Measurements from ENCODE around the gene PIGU.
"Not testable (repeated sequence)": the region's sequence is repeated elsewhere in the genome, so short reads cannot be mapped to it uniquely, and the experiment has no call there.

Gene PIGU

GRCh38 chr20:34526466-34526865 is 150.4 kb downstream of the PIGU start:
- ChIA-PET CTCF (interaction anchor here (1.0 kb wide), 1 partner anchor 213 kb away, joined by 3 read pairs; no protein-coding TSS in a partner anchor), POLR2A (ENCODE audit: low non-redundant PET) (no interaction called here)
- DNase-seq (ENCODE audit: low spot score), result no peak
- no peak for TF ChIP-seq CTCF (conservative IDR thresholded peaks at IDR 0.05; ENCODE audit: low read depth)
- H3K27ac ChIP-seq, result peak overlapping the region; percentile 90

GRCh38 chr20:34525709-34526416 is 151.0 kb downstream of the PIGU start:
- POLR2A ChIA-PET (ENCODE audit: low non-redundant PET), result interaction anchor here (0.7 kb wide), 1 partner anchor 10 kb away, joined by 6 read pairs; the partner anchor contains the start of gene DYNLRB1
- CTCF ChIA-PET, result interaction anchor here (0.5 to 3.3 kb wide), 2 partner anchors 213 to 537 kb away, joined by 3 to 21 read pairs; no protein-coding TSS in a partner anchor
- TF ChIP-seq CTCF (conservative IDR thresholded peaks at IDR 0.05; ENCODE audit: low read depth), result no peak
- DNase-seq (ENCODE audit: low spot score), result peak; percentile 100
- peak overlapping the region; percentile 90 for H3K27ac ChIP-seq

- POLR2A ChIA-PET (ENCODE audit: low non-redundant PET), result interaction anchor here (0.7 kb wide), 1 partner anchor 9 kb away, joined by 6 read pairs; the partner anchor contains the start of gene DYNLRB1
- CTCF ChIA-PET, result interaction anchor here (0.5 to 3.3 kb wide), 2 partner anchors 213 to 536 kb away, joined by 3 to 21 read pairs; no protein-coding TSS in a partner anchor
- H3K27ac ChIP-seq, result peak overlapping the region; percentile 90
- no peak for DNase-seq (ENCODE audit: low spot score)
- no peak for TF ChIP-seq CTCF (conservative IDR thresholded peaks at IDR 0.05; ENCODE audit: low read depth)
Measured at GRCh38 chr20:34525342-34525708, 151.6 kb downstream of the PIGU start.

DNA sequence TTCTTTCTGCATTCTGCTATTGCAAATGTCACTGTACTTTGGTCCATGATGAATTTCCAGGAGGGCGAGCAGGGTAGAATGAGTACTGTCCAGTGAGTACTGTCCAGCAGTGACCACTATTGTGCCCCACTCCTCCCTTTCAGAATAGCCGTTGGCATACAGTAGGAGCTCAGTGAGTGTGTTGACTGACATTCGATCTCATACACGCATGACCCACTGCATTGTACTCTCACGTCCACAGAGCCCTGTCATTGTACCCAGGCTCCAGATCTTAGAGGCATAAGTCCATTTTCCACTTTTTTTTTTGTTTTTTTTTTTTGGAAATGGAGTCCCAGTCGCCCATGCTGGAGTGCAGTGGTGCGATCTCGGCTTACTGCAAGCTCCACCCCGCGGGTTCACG is 152.5 kb downstream of the PIGU start:
- H3K27ac ChIP-seq, result peak overlapping the region; percentile 90
- CTCF ChIA-PET, result interaction anchor here (0.6 to 3.3 kb wide), 3 partner anchors 14 to 338 kb away, joined by 3 to 21 read pairs (median 4); no protein-coding TSS in a partner anchor
- POLR2A ChIA-PET (ENCODE audit: low non-redundant PET), result no interaction called here
- DNase-seq (ENCODE audit: low spot score), result no peak
- no peak for TF ChIP-seq CTCF (conservative IDR thresholded peaks at IDR 0.05; ENCODE audit: low read depth)

GRCh38 chr20:34522969-34523871 is 153.7 kb downstream of the PIGU start:
- peak overlapping the region; percentile 66 for H3K27ac ChIP-seq
- CTCF ChIA-PET, result interaction anchor here (0.5 to 3.3 kb wide), 9 partner anchors 15 to 750 kb away, joined by 3 to 21 read pairs (median 3); partner anchors contain the start of gene ITCH
- POLR2A ChIA-PET (ENCODE audit: low non-redundant PET), result no interaction called here
- no peak; the same call in 1 of the 2 replicates for TF ChIP-seq CTCF (conservative IDR thresholded peaks at IDR 0.05; ENCODE audit: low read depth)
- DNase-seq (ENCODE audit: low spot score), result peak; percentile 48

DNA sequence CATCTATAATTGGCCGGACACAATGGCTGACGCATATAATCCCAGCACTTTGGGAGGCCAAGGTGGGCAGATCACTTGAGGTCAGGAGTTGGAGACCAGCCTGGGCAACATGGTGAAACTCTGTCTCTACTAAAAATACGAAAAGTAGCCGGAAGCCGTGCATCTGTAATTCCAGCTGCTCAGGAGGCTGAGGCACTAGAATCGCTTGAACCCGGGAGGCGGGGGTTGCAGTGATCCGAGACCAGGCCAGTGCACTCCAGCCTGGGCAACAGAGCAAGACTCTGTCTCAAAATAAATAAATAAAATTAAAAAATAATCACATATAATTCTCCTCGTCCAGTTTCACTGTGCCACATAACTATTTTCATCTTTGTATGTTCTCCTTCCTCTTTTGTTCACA is 157.1 kb downstream of the PIGU start:
- POLR2A ChIA-PET (ENCODE audit: low non-redundant PET); H3K27ac ChIP-seq; DNase-seq (ENCODE audit: low spot score): not testable (repeated sequence)
- CTCF ChIA-PET, result interaction anchor here (1.4 kb wide), 1 partner anchor 207 kb away, joined by 7 read pairs; no protein-coding TSS in a partner anchor

DNA sequence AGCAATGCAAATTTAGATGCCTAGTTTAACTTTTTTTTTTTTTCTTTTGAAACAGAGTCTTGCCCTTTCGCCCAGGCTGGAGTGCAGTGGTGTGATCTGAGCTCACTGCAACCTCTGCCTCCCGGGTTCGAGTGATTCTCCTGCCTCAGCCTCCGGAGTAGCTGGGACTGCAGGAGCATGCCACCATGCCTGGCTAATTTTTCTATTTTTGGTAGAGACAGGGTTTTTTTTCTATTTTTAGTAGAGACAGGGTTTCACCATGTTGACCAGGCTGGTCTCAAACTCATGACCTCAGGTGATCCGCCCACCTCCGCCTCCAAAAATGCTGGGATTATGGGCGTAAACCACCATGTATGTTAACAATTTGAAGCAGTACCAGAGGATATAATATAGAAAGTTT is 158.0 kb downstream of the PIGU start:
- CTCF ChIA-PET, result interaction anchor here (0.5 to 0.9 kb wide), 3 partner anchors 206 to 1019 kb away, joined by 4 read pairs; no protein-coding TSS in a partner anchor
- POLR2A ChIA-PET (ENCODE audit: low non-redundant PET), result not testable (repeated sequence)

More for the DNA sequence above, 158.0 kb downstream of the PIGU start:
- DNase-seq (ENCODE audit: low spot score); H3K27ac ChIP-seq: not testable (repeated sequence)

Measured in RWPE1 (cell line).